HG03432 (cell line): ENCODE measurements around the gene VEGFB.

Source experiments
- ATAC-seq: cut with Tn5 transposase; IDR thresholded peaks from one replicate; pipeline ENCODE4 v1.9.1; 2021; ENCODE audit warnings: mild to moderate bottlenecking, moderate library complexity; ENCODE audit not compliant: unreplicated experiment

Gene VEGFB

DNA sequence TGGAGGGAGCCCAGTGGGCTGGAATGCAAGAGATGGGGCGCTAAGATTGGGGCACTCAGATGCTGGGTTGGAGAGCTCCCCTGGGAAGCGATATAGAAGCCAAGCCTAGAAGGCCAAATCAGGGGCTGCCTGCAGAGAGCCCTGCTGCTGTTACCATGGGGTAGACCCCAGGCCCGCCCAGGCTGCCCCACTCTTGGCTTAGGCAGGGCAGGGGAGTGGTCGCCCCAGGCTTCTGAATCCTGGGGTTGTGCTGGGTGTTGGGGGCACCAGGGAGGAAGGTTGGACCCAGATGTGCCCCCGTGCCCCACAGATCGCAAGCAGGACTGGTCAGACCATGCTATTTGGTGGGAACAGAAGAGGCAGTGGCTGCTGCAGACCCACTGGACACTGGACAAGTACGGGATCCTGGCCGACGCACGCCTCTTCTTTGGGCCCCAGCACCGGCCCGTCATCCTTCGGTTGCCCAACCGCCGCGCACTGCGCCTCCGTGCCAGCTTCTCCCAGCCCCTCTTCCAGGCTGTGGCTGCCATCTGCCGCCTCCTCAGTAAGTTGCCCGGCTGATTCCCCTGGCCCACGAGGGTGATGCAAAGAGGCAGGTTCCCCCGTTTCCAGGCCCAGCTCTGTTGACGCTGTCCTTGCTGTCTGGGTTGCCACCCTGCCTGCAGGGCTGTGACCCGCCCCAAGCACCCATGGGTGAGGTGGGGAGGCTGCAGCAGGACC is 23.9 kb upstream of the VEGFB start:
- no peak for ATAC-seq

DNA sequence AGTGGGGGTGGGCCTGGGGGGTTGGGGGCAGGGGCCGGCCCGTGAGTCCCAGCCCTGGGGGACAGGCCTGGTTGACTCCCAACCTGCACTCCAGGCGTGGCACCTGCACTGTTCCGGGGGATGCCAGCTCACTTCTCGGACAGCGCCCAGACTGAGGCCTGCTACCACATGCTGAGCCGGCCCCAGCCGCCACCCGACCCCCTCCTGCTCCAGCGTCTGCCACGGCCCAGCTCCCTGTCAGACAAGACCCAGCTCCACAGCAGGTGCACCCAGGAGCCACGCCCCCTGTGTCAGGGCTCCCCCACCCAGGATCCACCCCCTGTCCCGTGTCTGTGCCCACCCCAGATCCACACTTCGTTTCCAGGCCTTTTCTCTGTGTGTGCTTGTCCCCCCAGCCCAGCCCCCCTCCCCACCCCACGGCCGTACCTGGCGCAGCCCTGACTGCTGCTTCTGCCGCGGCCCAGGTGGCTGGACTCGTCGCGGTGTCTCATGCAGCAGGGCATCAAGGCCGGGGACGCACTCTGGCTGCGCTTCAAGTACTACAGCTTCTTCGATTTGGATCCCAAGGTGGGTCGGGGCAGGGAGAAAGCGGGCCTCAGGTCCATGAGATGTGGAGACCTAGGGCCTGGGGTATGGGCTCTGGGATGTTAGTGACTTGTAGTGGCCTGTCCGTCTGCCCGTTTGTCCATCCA is 23.1 kb upstream of the VEGFB start:
- no peak for ATAC-seq

DNA sequence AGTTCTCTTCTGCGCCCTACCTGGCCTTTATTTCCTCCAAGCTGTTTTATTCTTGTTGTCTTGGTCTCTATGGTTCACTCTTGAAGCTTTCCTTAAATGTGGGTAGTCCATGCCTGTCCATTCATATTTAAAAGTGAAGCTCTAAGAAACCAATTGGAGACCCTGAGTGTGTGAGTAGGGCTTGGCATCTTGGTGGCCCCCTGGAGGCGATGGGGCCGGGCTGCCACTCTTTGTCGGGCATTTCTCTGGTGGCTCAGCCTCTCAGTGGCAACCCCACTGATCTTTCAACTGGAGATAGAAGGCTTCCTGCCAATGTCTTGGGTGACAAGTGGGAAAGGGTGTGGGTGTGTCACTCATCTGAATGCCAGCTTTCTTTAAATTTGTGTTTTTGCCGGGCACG is 17.5 kb upstream of the VEGFB start:
- no peak for ATAC-seq

DNA sequence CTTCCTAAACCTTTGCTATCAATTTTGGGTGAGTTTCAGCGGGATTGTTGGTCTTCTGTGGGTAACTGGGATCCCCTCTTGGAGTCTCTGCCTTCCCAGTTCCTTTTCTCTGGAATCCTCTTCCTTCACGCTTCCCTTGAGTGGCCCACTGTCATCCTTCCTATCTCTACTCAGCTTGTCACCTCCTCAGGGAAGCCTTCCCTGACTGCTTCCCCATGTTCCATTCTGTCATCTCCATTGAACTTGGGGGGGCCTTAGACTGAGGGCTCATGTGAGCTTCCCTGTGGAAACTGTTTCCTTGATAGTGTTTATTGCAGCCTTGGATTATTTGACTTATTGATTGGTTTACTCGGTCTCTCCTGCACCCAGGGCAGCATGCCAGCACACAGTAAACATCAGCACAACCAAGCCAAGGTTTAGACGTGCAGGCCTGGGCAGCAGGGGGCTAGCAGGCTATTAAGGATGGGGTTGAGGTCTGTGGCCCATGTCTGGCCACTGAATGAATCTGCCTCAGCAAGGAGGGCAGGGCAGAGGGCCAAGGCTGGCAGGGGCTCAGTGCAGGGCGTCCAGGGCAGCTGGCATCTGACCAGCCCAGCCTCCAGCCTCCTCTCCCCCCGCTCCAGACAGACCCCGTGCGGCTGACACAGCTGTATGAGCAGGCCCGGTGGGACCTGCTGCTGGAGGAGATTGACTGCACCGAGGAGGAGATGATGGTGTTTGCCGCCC is 15.6 kb upstream of the VEGFB start:
- ATAC-seq, result no peak

DNA sequence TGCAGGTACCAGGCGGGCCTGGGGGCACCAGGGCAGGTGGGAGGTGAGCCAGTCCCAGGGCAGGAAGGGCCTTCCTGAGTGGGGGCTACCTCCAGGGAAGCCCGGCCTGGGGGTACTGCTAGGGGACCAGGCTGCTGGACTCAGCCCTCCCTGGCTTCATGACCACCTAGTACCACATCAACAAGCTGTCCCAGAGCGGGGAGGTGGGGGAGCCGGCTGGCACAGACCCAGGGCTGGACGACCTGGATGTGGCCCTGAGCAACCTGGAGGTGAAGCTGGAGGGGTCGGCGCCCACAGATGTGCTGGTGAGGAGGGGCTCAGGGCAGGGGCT is 15.1 kb upstream of the VEGFB start:
- ATAC-seq, result no peak

DNA sequence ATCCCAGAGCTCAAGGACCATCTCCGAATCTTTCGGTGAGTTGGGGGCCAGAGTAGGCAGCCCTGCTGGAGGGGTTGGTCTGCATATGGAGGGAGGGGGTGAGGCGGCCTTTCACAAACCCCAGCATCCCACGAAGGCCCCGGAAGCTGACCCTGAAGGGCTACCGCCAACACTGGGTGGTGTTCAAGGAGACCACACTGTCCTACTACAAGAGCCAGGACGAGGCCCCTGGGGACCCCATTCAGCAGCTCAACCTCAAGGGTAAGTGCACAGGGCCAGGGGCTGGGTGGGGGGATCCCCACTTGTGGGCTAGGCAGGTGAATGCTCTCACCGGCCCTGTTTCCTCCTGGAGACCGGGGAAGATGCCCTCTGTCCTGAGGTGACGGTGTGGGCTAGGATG is 14.6 kb upstream of the VEGFB start:
- ATAC-seq, result no peak

DNA sequence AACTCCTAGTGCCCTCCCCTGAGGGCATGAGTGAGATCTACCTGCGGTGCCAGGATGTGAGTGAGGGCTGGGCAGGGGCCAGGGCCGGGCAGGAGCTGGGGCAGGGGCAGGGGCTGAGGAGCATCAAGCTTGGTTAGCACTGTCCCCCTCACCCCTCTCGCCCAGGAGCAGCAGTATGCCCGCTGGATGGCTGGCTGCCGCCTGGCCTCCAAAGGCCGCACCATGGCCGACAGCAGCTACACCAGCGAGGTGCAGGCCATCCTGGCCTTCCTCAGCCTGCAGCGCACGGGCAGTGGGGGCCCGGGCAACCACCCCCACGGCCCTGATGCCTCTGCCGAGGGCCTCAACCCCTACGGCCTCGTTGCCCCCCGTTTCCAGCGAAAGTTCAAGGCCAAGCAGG is 14.1 kb upstream of the VEGFB start:
- ATAC-seq, result no peak

DNA sequence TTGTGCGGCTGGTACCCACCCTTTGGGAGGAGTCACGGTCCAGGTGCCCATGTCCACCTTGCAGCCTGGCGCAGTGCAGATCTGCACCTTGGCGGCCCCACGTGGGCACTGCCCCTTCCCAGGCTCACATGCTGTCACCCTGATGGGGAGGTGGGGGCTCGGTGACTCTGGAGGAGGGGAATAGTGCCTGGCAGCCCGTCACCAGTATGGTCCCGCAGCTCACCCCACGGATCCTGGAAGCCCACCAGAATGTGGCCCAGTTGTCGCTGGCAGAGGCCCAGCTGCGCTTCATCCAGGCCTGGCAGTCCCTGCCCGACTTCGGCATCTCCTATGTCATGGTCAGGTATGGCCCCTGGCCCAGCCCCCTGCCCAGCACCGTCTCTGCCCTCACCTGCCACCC is 13.6 kb upstream of the VEGFB start:
- ATAC-seq, result no peak

DNA sequence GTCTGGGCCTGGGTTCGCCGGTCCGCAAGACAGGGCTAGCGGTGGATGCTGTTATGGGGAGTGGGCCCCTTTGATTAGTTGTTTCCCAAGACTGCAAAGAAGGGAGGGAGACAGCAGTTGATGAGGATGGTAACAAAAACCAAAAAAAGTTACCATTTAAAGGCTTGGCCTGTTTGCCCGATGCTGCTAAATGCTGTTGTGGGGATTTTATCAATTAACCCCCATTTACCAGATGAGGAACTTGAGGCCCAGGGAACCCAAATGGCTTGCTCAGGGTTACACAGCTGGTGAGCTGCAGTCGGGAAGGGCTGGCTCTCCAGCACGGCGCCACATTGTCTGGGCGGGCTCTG is 11.8 kb upstream of the VEGFB start:
- ATAC-seq, result no peak

DNA sequence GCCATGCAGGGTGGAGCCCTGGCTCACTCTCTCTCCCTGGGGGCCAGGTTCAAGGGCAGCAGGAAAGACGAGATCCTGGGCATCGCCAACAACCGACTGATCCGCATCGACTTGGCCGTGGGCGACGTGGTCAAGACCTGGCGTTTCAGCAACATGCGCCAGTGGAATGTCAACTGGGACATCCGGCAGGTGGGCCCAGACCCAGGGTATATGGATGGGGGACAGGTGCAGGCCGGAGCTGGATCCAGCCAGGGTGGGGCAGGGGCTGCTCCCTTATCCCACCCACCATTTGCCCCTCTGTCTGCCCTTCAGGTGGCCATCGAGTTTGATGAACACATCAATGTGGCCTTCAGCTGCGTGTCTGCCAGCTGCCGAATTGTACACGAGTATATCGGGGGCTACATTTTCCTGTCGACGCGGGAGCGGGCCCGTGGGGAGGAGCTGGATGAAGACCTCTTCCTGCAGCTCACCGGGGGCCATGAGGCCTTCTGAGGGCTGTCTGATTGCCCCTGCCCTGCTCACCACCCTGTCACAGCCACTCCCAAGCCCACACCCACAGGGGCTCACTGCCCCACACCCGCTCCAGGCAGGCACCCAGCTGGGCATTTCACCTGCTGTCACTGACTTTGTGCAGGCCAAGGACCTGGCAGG is 11.3 kb upstream of the VEGFB start:
- ATAC-seq, result no peak

DNA sequence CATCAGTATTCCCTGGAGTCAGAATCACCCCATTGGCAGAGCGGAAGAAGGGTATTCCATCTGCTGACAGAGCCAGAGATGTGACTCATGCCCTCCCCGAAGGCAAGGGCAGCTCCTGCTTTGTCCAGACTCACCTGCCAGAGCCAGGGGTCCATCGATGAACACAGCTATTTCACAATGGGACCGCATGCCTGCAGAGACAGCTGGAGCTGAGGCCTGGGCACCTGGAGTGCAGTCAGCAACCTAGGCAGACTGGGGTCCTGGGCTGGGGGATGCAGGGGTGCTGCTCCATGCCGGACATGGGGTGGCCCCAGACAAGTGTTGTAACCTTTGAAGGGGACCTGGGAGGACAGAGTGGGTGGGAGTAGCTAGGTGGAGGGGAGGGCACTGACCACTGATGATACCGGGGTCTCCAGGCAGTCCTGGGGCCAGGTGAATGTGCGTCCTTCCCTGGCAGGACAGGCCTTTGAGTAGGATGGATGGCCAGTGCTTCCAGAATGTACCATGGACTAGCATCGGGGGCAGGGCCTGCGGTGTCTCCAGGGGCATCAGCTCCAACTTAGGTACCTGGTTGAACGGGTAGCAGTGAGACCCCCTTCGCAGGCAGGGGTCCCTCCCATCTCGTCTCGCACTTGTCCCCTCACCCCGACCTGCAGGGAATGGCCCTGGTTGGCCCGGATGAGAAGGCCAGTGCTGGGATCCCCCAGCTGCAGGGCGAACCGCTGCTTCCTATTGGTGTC is 10.1 kb upstream of the VEGFB start:
- ATAC-seq, result no peak

DNA sequence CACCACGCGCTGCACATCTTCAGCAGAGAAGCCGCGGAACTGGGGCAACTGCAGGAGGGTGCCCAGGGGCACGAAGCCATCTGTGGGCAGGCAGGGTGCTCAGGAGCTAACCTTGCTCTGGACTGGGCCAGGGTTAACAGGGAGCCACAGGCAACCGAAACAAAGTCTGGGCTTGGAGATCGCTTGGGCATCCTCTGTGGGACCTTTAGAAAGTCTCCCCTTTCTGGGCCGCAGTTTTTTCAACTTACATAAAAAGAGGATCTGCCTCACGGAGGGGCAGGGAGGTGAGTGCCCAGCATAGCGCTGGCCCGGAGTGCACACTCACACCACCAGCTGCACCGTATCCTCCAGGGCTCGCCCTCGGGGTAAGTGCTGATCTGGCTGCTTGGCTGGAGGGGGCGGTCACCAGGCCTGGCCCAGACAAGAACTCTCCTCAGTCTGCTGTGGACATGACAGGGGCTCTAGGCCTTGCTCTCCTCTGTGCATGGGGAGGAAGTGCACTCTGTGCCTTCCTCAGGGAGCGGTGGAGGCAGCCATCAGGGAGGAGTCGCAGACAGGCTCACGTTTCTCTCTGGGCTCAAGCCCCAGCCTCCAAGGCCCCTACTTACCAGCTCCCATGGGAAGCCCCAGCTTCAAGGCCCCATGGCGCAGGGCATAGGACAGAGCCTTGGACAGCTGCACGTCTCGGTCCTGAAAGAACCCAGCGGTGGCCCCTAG is 9.3 kb upstream of the VEGFB start:
- no peak for ATAC-seq

DNA sequence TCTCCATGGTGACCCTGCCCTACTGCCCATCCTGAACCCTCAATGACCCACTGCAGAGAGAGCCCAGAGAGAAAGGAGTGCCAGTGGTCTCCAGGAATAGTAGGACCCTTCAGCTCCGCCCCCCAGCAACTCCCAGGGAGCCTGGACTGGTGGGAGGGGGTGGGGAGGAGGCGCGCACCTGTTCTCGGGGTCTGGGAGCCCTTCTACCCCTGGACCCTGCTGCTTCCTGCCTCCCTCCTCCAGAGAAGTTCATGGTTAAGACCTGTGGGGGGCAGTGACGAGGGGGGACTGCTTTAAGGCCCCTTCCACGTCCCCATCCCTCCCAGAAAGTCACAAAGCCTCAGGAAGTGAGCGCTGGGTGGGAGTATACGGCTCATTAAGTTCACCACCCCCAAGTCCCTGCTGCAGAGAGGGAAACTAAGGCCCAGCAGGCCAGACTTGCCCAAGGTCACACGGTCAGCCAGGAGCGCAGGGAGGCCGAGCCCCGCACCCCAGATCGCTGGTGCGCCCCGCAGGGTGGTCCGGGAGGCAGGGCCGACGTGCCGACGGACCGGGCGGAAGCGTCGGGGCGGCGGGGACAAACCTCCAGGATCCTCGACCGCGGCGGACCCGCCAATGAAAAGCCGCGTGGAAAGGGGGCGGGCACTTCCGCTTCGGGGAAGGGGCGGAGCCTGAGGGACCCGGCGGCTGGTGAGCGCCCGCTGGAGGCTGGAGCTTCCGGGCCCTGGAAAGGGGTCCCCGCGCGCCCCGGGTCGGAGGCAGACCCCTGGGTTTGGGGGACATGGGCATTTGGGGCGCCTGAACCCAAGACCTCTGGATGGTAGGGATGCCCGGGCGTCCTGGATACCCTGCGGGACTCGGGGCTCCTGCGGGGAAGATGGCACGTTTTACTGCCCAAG is 8.5 kb upstream of the VEGFB start, which contains the start of the genes NUDT22 and TRPT1:
Gene NUDT22 (plus strand): TSS at position 667 of the 899 bp plus-strand sequence. CDS start 379 bp downstream, outside the sequence.
Gene TRPT1 (minus strand): TSS at position 579 of the 899 bp plus-strand sequence. CDS start 326 bp downstream, at position 253.
- peak; percentile 51 for ATAC-seq

DNA sequence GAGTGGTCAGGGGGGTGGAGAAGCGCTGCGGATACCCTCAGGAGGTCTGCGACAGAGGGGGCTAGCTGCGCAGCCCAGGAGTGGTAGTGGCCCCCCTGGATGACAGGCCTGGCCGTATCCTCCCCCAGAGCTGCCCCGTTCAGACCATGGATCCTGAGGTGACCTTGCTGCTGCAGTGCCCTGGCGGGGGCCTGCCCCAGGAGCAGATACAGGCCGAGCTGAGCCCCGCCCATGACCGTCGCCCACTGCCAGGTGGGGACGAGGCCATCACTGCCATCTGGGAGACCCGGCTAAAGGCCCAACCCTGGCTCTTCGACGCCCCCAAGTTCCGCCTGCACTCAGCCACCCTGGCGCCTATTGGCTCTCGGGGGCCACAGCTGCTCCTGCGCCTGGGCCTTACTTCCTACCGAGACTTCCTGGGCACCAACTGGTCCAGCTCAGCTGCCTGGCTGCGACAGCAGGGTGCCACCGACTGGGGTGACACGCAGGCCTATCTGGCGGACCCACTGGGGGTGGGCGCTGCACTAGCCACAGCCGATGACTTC is 7.8 kb upstream of the VEGFB start:
- peak; percentile 35 for ATAC-seq

DNA sequence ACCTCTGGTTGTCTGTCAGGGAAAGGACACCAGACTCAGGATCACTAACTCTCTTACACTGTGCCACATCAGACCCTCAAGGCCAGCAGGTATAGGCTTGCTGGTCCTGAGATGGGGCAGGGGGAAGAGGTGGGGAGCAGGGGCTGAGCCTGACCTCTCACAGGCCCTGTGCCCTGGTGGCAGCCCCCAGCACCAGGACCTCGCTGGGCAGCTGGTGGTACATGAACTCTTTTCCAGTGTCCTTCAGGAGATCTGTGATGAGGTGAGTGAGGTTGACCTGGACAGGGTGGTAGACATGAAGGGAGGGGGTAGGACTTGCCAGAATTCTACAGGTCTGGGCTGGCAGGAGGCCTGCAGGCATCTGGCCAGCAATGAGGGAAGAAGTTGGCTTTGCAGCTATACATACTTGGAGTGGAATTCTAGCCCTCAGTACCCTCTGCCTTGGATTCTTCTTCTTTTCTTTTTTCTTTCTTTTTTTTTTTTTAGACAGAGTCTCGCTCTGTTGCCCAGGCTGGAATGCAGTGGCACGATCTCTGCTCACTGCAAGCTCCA is 6.9 kb upstream of the VEGFB start:
- ATAC-seq, result no peak

DNA sequence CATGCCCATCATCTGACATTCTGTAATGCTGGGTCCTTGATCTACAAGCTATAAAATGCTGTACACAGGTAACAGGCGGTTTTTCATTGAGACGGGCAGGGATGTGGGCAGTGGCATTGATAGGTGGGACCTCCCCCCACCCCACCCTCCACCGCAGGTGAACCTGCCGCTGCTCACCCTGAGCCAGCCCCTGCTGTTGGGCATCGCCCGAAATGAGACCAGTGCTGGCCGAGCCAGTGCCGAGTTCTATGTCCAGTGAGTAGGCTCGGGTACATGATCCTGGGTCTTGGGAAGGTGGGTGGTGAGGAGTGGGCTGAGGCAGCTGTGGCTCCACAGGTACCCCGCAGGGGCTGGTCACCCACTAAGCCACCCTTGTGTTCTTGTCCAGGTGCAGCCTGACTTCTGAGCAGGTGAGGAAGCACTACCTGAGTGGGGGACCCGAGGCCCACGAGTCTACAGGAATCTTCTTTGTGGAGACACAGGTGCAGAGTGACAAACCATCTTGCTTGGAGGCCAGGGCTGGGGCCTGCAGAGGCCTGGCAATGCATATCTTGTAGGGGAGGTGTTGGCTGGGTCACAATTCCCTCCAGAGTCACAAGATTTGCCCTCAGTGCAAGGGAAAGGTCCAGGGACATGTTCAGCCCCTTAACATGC is 5.2 kb upstream of the VEGFB start:
- ATAC-seq, result no peak

DNA sequence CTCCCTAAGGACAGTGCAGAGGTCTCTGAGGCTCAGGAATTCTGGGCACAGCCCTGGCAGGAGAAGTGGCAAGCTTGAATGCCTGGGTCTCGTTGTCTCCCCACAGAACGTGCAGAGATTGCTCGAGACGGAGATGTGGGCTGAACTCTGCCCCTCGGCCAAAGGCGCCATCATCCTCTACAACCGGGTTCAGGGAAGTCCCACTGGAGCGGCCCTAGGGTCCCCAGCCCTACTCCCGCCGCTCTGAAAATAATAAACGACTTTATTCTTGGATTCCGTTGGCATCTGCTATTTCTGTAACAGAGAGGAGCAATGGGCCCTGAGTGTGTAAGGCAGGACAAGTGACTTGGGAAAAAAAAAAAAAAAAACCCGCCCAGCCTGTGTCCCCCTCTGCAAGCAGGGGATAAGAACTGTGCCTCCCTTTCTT is 4.6 kb upstream of the VEGFB start:
- ATAC-seq, result no peak
